MM.1S (cell line): ENCODE data around the gene TOP2A.
A peak's percentile ranks its signal among the peaks of the same experiment; 100 is the strongest.

Experiments
- DNase-seq: peaks from one replicate; pipeline ENCODE4 v3.0.0-alpha.2; 2015
- H2AFZ ChIP-seq: fragments of 300-600 bp; sonication (generic); 2 replicates; pipeline ENCODE4 v1.6.0; 2016; ENCODE audit warnings: antibody characterized with exemption, low read length
- H3F3A ChIP-seq: fragments of 300-600 bp; sonication (generic); 2 replicates; pipeline ENCODE4 v1.6.1; 2016; ENCODE audit warnings: mild to moderate bottlenecking, antibody characterized with exemption, low read length, moderate library complexity, mixed read lengths; ENCODE audit not compliant: insufficient read depth
- H3K27ac ChIP-seq: fragments of 300-600 bp; sonication (generic); 2 replicates; pipeline ENCODE4 v1.5.1; 2016; ENCODE audit warnings: mild to moderate bottlenecking, low read length
- H3K27me3 ChIP-seq: fragments of 300-600 bp; sonication (generic); replicated peaks from 2 replicates; pipeline ENCODE4 v1.6.0; 2016; ENCODE audit warnings: low read length; ENCODE audit not compliant: insufficient read depth
- H3K36me3 ChIP-seq: fragments of 300-600 bp; sonication (generic); replicated peaks from 2 replicates; pipeline ENCODE4 v1.6.1; 2016; ENCODE audit warnings: mild to moderate bottlenecking, low read length, mixed read lengths; ENCODE audit not compliant: insufficient read depth
- H3K4me1 ChIP-seq: fragments of 300-600 bp; sonication (generic); 2 replicates; pipeline ENCODE4 v1.6.1; 2016; ENCODE audit warnings: low read length, mixed read lengths
- H3K4me2 ChIP-seq: fragments of 300-600 bp; sonication (generic); 2 replicates; pipeline ENCODE4 v1.6.0; 2016; ENCODE audit warnings: low read depth, low read length
- H3K4me3 ChIP-seq: fragments of 300-600 bp; sonication (generic); 2 replicates; pipeline ENCODE4 v1.5.1; 2016; ENCODE audit warnings: low read length, mixed read lengths
- H3K79me2 ChIP-seq: fragments of 300-600 bp; sonication (generic); 2 replicates; pipeline ENCODE4 v1.6.1; 2016; ENCODE audit warnings: mixed run types, low read length, mixed read lengths
- H3K9ac ChIP-seq: fragments of 300-600 bp; sonication (generic); 2 replicates; pipeline ENCODE4 v1.6.1; 2016; ENCODE audit warnings: low read length, mixed read lengths
- H3K9me2 ChIP-seq: fragments of 300-600 bp; sonication (generic); replicated peaks from 2 replicates; pipeline ENCODE4 v1.6.1; 2016; ENCODE audit warnings: mild to moderate bottlenecking, low read length, mixed read lengths; ENCODE audit not compliant: insufficient read depth
- H3K9me3 ChIP-seq: fragments of 300-600 bp; sonication (generic); replicated peaks from 2 replicates; pipeline ENCODE4 v1.6.1; 2016; ENCODE audit warnings: mild to moderate bottlenecking, low read length, mixed read lengths; ENCODE audit not compliant: insufficient read depth
- H4K20me1 ChIP-seq: fragments of 300-600 bp; sonication (generic); 2 replicates; pipeline ENCODE4 v1.6.1; 2016; ENCODE audit warnings: mild to moderate bottlenecking, low read length, moderate library complexity, mixed read lengths; ENCODE audit not compliant: insufficient read depth
- EZH2 ChIP-seq: fragments of 300-600 bp; sonication (generic); optimal IDR thresholded peaks from 2 replicates; pipeline ENCODE3; 2017; ENCODE audit warnings: low read depth, mild to moderate bottlenecking, antibody characterized with exemption, low read length, mixed read lengths
- EZH2phosphoT487 ChIP-seq: fragments of 300-600 bp; sonication (generic); IDR thresholded peaks from 2 replicates; pipeline ENCODE4 v1.6.1; 2018; ENCODE audit warnings: antibody characterized with exemption, low read length
- TF ChIP-seq, protein P1 (sequence below): fragments of 300-600 bp; sonication (generic); IDR thresholded peaks from 2 replicates; pipeline ENCODE4 v1.5.1; 2016; ENCODE audit warnings: antibody characterized with exemption, low read length, mixed read lengths

The TOP2A gene

GRCh38 chr17:40445751-40446468 is 28.2 kb upstream of the TOP2A start:
- peaks cover 17% of the 10 kb centered on the region for H3K4me1 ChIP-seq
- no peaks in the 10 kb centered on the region for H3K9me3 ChIP-seq
- DNase-seq, result no peak
- no peak overlapping the region for H3K9ac ChIP-seq
- no peak overlapping the region for H2AFZ ChIP-seq
- peak overlapping the region; percentile 85; the same call in 1 of the 2 replicates for H3K4me2 ChIP-seq
- no peaks in the 10 kb centered on the region for H3K36me3 ChIP-seq
- no peaks in the 10 kb centered on the region for H3K79me2 ChIP-seq
- H3K27me3 ChIP-seq, result peaks cover 67% of the 10 kb centered on the region
- no peak for TF ChIP-seq EZH2phosphoT487
- TF ChIP-seq, protein P1, sequence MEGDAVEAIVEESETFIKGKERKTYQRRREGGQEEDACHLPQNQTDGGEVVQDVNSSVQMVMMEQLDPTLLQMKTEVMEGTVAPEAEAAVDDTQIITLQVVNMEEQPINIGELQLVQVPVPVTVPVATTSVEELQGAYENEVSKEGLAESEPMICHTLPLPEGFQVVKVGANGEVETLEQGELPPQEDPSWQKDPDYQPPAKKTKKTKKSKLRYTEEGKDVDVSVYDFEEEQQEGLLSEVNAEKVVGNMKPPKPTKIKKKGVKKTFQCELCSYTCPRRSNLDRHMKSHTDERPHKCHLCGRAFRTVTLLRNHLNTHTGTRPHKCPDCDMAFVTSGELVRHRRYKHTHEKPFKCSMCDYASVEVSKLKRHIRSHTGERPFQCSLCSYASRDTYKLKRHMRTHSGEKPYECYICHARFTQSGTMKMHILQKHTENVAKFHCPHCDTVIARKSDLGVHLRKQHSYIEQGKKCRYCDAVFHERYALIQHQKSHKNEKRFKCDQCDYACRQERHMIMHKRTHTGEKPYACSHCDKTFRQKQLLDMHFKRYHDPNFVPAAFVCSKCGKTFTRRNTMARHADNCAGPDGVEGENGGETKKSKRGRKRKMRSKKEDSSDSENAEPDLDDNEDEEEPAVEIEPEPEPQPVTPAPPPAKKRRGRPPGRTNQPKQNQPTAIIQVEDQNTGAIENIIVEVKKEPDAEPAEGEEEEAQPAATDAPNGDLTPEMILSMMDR, result no peak
- TF ChIP-seq EZH2, result no peak
- H4K20me1 ChIP-seq, result peaks cover 3% of the 10 kb centered on the region; the same call in 1 of the 2 replicates
- H3K9me2 ChIP-seq, result no peaks in the 10 kb centered on the region
- no peak overlapping the region for H3K27ac ChIP-seq
- H3K4me3 ChIP-seq, result no peak overlapping the region
- peaks cover 20% of the 10 kb centered on the region for H3F3A ChIP-seq

DNA sequence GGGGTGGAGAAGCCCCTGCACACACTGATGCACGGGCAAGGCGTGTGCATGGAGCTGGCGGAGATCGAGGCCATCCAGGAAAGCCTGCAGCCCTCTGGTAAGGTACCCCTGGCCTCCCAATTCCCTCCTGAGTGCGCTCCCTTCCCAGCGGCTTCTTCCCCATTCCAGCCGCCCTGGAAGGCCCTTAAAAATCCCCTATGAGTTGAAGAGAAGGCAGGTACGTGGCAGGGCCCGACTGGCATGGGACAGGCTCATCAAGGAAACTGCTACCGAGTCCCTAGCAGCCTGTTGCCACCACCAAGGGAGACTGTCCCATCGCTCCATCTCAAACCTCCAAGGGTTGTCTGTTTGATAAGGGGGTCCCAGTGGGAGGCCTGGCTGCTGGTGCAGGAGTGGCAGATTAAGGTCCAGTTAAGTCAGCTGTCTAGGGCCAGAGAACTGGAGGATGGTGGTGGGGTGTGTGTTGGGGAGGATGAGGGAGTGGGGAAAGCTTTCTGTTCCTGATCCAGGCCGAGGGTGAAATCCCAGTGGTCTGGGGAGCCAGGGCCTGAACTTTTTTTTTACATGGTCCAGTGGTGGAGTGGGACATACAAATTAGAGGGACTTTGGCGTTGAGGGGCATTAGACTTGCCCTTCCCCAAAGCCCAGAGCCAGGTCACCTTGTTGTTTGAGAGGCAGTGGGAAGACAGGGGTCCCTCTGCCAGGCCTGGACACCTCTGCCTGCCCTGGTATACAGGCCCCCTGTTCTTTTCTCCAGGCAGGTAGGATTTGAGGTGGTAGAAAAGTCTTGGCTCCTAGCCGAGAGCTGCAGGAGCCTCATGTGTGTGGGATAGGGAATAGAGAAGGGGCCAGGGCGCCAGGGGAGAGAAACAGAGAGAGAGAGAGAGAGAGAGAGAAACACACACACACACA is 26.5 kb upstream of the TOP2A start:
- Histone ChIP-seq H3K4me1 (peaks cover 17% of the 10 kb centered on the region), H3K79me2 (no peaks in the 10 kb centered on the region), H3K4me3 (peak overlapping the region; percentile 40; the same call in 1 of the 2 replicates), H3K36me3 (no peaks in the 10 kb centered on the region), H3K4me2 (peak overlapping the region; percentile 85), H3K9me2 (no peaks in the 10 kb centered on the region), H4K20me1 (peaks cover 3% of the 10 kb centered on the region; the same call in 1 of the 2 replicates), H2AFZ (no peak overlapping the region), H3K9me3 (no peaks in the 10 kb centered on the region), H3K27ac (no peak overlapping the region), H3K9ac (no peak overlapping the region), H3K27me3 (peaks cover 64% of the 10 kb centered on the region), H3F3A (peaks cover 20% of the 10 kb centered on the region)
- no peak for DNase-seq
- TF ChIP-seq EZH2phosphoT487 (no peak), EZH2 (no peak)
- TF ChIP-seq, protein P1, result no peak

DNA sequence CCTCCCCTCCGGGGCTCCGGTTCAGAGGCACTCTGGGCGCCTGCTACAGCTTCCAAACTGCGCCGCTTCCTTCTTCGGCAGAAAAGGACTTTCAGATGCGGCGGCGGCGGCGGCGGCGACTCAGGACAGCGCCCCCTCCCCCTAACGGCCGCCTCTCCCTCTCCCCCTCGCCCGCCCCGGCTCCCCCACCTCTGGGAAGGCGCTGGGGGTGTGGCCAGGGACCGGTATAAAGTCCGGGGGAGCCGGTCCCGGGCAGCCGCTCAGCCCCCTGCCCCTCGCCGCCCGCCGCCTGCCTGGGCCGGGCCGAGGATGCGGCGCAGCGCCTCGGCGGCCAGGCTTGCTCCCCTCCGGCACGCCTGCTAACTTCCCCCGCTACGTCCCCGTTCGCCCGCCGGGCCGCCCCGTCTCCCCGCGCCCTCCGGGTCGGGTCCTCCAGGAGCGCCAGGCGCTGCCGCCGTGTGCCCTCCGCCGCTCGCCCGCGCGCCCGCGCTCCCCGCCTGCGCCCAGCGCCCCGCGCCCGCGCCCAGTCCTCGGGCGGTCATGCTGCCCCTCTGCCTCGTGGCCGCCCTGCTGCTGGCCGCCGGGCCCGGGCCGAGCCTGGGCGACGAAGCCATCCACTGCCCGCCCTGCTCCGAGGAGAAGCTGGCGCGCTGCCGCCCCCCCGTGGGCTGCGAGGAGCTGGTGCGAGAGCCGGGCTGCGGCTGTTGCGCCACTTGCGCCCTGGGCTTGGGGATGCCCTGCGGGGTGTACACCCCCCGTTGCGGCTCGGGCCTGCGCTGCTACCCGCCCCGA is 25.7 kb upstream of the TOP2A start, which contains the start of gene IGFBP4:
TSS of gene IGFBP4 (plus strand) at position 255 of the 792 bp plus-strand sequence. CDS start at position 541, 286 bp downstream.
- H3K27ac ChIP-seq, result no peak within 1 kb of the TSS
- no peak within 1 kb of the TSS for H2AFZ ChIP-seq
- H3K4me2 ChIP-seq, result peak within 1 kb of the TSS; percentile 85
- DNase-seq, result peak; percentile 71
- no peak for TF ChIP-seq EZH2
- TF ChIP-seq EZH2phosphoT487, result no peak
- TF ChIP-seq, protein P1, result peak; percentile 53
- H3K27me3 ChIP-seq, result peaks cover 58% of the 10 kb centered on the region
- no peaks in the 10 kb centered on the region for H3K9me3 ChIP-seq
- H4K20me1 ChIP-seq, result peaks cover 3% of the 10 kb centered on the region; the same call in 1 of the 2 replicates
- no peaks in the 10 kb centered on the region for H3K9me2 ChIP-seq
- no peaks in the 10 kb centered on the region for H3K36me3 ChIP-seq
- no peaks in the 10 kb centered on the region for H3K79me2 ChIP-seq
- no peak within 1 kb of the TSS for H3K9ac ChIP-seq
- peaks cover 20% of the 10 kb centered on the region for H3F3A ChIP-seq
- H3K4me1 ChIP-seq, result peaks cover 17% of the 10 kb centered on the region
- peak within 1 kb of the TSS; percentile 40; the same call in 1 of the 2 replicates for H3K4me3 ChIP-seq
